HG03097 (cell line): Measurements from ENCODE around the gene RPA3.

Experiments
- ATAC-seq: cut with Tn5 transposase; IDR thresholded peaks from one replicate; pipeline ENCODE4 v1.9.1; 2021; ENCODE audit not compliant: unreplicated experiment, low FRiP score

Gene RPA3

DNA sequence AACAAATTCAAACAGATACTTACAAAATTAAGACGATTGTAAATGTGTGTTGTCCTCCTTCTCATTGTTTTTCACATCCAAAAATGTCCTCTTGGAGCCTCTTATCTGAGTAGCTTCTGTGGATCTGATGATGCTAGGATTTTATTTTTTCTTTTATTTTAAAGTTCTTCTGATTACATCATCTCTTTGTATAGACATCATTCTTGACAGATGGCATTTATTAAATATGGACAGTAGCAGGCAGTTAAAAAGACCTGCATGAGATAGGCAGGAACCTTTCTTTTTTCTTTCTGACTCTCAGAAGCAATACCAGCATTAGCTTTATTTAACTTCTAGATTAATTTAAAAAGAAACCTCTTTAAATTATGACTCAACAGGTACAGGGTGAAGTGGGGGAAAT, at the start of gene RPA3:
TSS of gene RPA3 (minus strand) at position 116 of the 400 bp plus-strand sequence. CDS start 78,189 bp downstream, outside the sequence.
- ATAC-seq = no peak

DNA sequence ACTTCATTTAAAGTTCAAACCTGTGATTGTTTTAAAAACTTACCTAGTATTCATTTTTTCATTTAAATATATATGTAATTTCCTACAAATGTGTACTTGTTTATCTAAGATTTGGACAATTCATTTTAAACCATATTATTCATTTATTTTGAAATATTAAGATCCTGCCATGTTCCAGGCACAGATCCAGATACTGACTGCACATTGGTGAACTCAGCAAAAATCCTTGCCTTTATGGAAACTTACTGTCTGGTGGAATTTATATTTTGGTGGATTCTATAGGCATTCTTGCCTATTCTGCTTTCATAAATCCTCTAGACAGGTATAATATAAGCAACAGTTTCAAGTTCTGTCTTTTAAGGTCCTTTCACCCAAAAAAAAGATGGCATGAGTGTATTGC, 48.3 kb upstream of the RPA3 start:
- ATAC-seq = no peak

DNA sequence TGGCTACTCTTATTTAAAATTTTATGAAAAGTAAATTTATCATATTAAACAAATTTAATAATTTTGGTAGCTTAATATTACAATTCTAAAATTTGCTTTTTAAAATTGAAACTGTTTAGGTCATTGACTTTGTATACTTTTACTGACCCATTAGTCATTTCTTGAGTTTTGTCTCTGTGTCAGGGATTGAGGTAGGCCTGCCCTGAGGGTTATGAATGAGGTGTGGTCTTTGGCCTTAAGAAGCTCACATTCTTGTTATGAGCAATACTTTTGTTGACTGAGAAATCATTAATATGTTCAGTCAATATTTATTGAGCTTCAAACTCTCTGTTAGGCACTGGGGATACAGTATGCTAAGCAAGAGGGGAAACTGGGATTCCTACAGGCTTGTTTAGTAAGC, 47.0 kb upstream of the RPA3 start:
- ATAC-seq = peak; percentile 51

DNA sequence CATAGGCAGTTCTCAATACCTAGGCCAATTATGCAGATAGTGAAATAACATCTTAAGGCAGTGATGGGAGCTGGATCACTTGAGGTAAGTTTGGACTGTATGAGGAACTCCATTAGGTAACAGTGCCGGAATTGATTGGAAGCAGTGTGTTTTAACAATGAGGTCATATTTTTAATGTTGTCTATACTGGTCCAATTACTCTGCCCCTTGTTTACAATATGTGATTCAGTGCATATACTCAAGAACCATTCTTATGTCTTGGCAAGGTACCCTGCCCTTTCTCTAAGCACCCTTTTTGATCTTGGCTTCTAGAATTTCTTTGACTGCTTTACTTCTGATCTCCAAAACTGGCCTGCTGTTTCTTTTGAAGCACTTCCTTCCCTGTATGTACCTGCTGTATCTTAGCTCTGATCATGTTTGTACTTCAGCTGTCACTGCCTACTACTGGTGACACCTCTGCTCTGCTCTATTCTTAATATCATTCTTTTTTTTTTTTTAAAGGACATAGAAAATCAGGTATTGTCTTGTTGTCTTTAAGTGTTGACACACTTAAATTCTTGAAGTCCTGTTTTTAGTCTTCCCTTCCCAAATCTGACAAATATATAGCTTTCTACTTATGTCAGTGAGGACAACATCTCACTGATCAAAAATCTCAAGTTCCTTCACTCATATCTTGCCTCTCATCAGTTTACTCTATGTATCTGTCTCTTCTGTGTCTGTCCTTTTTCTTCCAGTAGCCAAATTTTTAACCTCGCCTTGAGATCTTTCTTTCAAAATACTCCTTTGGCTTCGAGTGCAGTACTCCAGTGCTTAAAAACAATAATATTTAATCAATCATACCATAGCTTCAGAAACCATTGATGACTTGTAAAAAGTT, 46.4 kb upstream of the RPA3 start:
- ATAC-seq = no peak

DNA sequence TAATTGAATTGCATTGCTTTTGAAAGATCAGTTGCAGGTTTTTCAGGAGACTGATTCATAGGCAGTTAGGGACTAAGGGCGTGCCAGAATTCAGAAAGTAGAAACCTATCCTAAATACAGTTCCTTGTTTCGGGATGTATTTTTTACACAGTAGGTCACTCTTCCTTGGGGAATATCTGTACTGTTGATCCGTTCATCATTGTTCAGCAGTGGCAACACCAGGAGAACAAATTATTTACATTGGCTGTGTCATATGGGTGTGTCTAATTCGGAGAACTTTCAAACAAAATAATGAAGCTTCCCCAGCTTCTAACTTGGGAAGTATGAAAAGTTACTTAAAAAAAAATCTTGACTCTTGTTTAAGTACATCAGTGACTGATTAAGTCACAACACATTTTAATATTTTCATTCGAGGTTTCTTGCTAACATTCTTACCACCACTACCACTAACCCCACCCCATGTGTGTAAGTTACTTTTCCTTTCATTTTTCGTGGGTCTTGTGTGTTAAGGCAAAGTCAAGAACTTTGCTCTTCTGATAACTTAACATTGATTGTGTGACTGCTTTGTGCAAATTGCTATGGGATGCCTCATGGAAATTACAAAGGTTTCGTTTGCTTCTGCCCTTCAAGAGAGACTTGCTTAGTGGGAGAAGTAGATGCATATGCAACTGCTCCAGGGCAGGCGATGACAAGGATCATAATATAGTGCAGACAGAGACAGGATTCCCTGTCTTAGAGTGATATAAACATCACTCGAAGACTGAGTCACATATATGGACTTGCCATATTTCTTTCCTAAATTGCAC, 43.8 kb upstream of the RPA3 start:
- ATAC-seq = peak; percentile 54

DNA sequence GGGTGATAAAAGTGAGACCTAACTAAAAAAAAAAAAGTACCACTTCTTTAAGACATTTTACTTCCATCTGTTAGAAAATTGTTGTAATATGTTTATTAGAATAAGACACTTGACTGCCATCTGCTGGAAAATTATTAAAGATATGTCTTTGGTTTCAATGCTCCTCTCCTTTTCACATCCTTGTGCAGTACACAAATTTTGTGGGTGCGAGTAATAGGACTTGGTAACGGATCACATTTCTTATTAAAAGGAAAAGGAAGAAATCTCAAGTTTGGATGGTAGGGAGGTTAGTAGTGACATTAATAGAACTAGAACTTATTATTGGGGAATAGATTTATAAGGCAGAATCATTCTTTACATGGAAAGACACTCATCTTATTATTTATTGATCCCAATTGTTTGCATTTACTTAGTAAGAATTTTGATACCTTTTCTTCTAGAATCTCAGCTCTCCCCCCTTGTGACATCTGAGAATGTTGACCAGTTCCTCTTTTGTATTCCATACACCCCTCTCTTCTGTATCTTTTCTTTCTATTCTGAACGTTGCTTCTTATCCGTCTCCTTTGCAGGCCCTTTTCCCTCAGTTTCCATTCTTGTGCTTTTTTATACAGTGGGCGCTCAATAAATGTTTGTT, 43.0 kb upstream of the RPA3 start:
- ATAC-seq = no peak

DNA sequence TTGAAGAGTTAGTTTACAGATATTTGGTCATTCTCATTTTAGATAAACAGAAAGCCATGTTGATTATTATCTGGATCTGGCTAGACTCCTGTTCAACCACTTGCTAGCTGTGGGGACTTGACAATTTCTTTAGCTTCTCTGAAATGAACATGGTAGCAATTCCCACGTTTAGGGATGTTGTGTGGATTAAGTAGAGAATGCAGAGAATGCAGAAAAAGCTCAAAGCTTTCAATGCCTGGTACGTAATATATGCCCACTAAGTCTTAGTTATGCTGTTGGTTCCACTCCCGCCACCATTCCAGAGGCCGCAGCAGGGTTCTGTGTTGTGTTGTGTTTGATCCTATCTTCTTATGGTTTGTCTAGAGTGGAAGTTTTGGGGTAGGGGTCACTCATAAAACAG, 39.2 kb upstream of the RPA3 start:
- no peak for ATAC-seq

DNA sequence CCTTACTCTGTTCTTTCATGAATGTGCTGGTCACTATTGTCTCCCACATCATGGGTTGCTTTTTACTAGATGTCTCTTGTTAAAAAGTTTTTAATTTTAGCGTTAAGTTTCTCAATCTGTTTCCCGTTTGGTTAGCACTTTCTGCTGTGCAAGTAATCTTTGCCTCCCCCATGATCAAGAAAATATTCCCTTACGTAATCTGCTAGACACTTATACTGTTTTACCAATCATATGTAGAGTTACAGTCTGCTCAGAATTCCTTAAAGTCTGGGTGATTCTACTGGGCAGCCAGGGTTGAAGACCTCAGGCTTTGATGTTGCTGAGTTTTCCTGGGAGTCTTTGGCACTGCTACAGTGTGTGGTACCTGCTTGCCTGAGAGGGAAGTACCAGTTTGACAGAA, 38.2 kb upstream of the RPA3 start:
- no peak for ATAC-seq

DNA sequence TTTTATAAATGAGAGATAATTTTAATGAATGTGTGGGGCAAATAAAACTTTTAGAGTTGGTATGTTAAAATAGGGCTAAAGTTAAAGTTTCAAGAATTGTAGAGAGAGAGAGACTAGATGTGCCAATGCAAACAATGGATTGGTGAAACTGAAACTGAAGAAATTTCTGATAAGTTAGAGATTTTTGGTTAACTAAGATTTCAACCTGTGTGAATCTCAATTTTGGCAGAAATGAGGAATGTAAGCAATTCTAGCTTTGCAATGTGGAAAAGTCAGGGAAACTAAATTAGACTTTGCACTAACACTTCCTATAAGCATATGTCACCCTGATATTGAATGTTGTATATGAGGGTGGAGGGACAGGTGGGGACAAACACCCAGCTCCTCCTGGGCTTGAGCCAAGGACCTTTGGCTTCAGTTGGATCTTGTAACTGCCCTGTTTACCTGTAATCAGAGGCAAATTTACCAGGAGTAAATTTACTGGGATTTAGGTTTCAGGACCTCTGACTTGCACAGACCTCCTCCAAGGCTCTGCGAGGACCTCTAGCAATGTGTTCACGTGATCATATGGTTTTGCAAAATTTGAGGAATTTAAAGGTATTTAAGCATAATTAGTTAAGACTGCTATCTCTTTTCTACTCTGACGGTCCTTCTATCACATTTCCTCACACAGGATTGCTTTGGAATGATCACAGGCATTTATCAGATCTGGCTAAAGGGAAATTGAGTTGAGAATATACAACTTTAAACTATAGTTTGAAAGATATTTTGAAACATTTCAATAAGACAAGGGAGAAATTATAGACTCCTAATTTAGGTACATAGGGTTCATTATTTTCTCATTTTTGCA, 33.1 kb upstream of the RPA3 start:
- no peak for ATAC-seq

DNA sequence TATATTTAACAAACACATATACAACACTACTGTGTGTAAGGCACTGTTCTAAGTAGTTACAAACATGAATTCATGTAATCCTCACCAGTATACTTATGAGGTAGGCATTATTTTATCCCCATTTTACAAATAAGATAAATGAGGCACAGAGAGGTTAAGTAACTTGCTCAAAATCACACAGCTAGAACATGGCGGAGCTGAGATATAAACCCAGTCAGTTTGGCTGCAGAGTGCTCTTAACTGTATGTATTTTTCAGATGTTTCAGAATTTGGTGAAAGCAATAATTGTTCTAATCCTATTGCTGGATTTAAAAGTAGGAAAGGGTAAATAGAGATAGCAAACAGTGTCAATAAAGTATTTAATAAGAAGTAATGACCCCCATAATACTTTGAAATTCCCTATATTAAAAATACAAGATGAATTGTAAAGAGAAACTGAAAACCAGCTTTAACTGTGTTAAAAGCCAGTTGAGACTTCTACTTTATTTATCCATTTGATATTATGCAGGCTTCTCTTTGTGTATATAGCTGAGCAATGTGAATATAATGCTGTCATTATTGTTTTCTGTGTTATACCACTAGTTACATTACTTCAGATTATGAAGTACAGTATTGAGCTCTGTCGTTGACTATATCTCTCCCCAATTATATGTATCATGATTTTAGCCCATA, 32.3 kb upstream of the RPA3 start:
- ATAC-seq = no peak

DNA sequence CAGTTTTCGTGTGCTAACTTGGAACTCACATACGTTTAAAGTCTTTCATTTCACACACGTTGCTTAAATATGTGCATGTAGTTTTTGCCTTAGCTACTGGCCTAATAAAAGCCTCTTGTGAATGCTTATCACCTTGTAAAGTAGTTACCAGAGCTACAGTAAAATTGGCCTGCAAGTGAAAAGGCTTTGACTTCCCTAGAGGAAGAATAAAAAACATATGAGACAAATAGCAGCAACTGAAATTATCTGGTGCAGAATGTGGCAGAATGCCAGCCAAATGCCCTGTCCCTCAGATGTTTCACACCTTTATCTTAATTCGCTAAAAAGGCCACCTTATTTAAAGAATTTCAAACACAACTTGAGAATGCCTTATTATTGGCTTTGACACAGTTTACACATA, 28.1 kb upstream of the RPA3 start:
- no peak for ATAC-seq

DNA sequence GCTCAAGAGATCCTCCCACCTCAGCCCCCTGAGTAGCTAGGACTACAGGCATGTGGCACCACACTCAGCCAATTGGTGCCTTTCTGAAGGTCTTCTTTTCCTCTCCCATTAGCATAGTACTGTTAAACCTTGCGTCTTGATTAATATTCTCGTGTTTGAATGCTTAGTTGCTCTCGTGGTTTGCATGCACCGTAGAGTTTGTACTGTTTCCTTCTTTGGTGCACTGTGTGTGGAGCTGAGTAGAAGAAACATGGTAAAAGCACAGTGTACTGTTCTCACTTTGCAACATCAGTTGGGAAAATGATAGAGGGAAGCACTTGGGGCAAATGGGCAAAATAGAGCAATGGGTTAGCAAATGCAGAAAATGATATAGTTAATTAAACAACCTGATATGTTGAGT, 27.6 kb upstream of the RPA3 start:
- no peak for ATAC-seq

DNA sequence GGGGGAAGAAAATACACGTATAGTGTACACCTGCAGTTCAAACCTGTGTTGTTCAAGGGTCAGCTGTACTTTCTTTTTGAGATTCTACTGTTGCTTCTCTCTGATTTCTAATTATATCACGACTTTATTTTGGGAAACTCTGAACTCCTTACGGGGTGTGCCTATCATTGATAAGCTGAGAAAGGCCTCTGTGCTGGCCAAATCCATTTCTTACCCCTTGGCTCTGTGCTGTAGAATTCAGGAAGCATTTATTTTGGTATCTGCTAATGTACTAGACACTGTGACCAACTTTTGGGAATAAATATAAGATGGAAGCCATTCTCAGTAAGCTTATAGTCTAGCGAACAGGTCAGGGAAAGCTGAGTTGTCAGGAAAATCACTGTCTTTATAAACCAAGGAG, 26.9 kb upstream of the RPA3 start:
- ATAC-seq = no peak

DNA sequence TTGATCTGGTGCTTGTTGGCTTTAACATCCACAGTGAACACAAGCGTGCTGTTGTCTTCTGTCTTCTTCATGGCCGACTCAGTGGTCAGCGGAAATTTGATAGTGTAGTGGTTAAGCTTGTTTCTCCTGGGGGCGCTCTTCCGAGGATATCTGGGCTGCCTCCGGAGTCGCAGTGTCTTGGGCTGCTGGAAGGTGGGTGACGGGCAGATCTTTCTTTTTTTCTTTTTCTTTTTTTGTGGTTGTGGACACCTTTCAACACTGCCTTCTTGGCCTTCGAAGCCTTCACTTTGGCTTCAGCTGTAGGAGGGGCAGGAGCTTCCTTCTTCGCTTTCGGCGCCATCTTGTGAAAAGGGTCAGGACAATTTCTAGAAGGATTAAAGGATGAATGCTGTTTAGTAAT, 23.8 kb upstream of the RPA3 start:
- ATAC-seq = no peak

DNA sequence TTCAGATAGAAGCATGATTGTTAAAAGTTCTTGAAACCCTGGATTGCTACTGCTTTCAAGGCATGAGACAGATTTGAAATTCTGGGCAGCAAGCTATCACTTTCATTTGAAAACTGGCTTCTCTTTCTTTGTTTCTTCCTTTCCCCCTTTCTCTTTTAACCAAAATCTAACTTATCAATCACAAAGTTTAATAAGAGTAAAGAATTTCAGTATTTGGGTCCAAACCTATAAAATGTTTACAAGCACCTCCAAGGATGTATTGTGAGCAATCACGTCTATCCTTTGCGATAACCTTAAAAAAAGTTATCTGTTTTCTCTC, 21.6 kb upstream of the RPA3 start:
- no peak for ATAC-seq

DNA sequence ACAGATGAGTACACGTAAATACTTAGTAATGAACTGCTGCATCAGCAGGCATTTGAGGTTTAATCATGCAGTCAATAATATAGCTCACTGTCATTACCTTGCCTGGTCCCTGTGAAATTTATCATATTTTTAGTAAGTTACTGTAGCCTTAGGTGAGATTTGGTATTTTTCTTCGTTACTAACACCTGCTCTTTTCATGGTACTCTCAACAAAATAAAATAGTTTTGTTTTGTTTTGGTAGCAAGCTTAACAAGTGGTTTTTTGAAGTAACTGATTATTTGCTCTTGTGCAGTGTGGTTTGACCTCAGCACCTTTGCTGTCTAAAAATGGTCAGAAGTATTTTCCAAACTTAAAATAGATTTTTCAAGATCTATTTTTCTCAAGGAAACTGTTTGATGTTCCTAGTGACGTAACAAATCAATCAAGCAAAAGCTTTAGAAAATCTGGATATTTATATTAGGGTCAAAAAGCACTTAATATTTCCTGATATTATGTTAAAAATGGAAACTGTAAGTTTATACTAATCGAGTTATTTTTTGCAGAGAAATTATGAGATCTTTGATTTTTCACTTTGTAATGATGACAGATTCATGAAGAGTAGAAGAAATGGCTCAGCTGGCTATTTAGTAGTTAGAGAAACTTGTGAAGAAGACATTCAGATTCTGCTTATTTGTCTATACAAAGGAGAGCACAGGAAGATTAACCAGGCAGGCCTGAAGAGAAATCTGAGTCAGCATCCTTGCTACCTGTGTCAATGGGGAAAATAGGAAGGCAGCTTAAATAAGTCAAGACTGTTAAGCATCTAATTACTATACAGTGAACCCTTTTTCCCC, 21.0 kb upstream of the RPA3 start:
- ATAC-seq = no peak

DNA sequence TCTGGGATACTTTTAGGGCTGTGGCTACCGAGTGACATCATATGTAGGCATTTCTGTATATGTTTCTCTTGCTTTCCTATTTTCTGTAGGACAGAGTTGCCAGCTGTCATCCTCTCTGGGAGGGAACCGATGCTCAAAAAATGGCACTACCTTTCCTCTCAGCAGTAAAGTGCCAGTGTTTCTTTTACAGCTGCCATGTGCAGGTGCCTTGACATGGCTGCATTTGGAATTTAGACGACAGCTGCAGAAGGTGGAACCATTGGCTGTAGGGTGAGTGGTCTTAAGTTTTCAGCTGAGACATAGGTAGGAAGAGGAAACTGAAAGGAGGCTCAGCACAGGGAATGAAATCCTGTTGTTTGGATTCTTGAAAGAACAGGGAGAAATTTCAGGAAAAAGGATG, 20.2 kb upstream of the RPA3 start:
- ATAC-seq = no peak

DNA sequence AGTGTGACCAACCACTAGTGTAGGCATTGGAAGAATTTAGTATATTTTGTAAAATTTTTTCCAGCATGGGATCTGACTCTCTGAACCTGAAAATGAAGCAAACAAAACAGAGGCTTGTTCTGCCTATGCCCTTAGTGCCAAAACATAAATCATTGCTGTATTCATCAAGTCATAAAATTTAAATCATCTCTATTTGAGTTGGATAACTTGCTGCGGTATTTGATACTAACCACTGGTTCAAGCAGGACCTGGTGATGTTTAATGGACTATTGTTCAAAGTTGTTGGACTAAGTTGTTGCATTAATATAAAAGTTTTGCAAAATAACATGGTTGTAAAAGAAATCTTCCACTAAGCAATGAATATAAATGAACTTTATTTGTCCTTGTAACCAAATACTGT, 19.8 kb upstream of the RPA3 start:
- ATAC-seq = no peak

DNA sequence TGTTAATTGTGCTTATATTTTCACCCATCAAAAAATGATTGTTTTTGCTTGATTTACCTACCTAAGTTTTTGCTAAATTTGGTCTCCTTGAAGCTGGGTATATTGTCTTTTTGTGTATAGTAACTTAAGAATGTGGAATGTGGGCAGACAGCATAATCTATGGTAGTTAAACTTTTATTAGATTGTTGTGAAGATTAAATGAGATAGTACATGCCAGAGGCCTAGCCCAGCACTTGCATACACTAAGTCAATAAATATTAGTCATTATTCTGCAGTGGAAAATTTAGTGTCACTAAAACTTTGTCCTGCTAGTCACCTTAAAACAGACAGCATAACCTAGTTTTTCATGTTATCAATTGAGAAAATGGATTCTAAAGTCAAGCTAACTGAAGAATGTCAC, 19.3 kb upstream of the RPA3 start:
- ATAC-seq = no peak
